ENCODE data around the gene LIMK2.

The LIMK2 gene

GRCh38 chr22:31210556-31211421, 1.3 kb upstream of the LIMK2 start:
- in situ Hi-C loops (cut with MboI; ENCODE audit: low sequenced_read_pairs): no loop called here

GRCh38 chr22:31211482-31211861, 626 bp upstream of the LIMK2 start:
- in situ Hi-C loops (cut with MboI; ENCODE audit: low sequenced_read_pairs): no loop called here

GRCh38 chr22:31212783-31213629, 908 bp downstream of the LIMK2 start:
- in situ Hi-C loops (cut with MboI; ENCODE audit: low sequenced_read_pairs): no loop called here

GRCh38 chr22:31215018-31215535, 3.0 kb downstream of the LIMK2 start:
- in situ Hi-C loops (cut with MboI; ENCODE audit: low sequenced_read_pairs): no loop called here

- in situ Hi-C loops (cut with MboI; ENCODE audit: low sequenced_read_pairs): no loop called here
These were observed 6.6 kb downstream of the LIMK2 start for GRCh38 chr22:31218565-31219262.

- in situ Hi-C loops (cut with MboI; ENCODE audit: low sequenced_read_pairs): no loop called here
These were observed 9.0 kb downstream of the LIMK2 start for GRCh38 chr22:31221084-31221483.

GRCh38 chr22:31222736-31223135, 10.6 kb downstream of the LIMK2 start:
- in situ Hi-C loops (cut with MboI; ENCODE audit: low sequenced_read_pairs): no loop called here

- in situ Hi-C loops (cut with MboI; ENCODE audit: low sequenced_read_pairs): no loop called here
These were observed 11.7 kb downstream of the LIMK2 start for GRCh38 chr22:31223786-31224191.

- in situ Hi-C loops (cut with MboI; ENCODE audit: low sequenced_read_pairs): loop anchor here (25.0 kb wide), 1 partner anchor 462 kb away; no protein-coding TSS in a partner anchor
These were observed 12.6 kb downstream of the LIMK2 start for GRCh38 chr22:31224691-31225090.

- in situ Hi-C loops (cut with MboI; ENCODE audit: low sequenced_read_pairs): loop anchor here (25.0 kb wide), 1 partner anchor 465 kb away; no protein-coding TSS in a partner anchor
These were observed 15.1 kb downstream of the LIMK2 start for GRCh38 chr22:31227186-31227585.

GRCh38 chr22:31229402-31230079, 17.4 kb downstream of the LIMK2 start:
- in situ Hi-C loops (cut with MboI; ENCODE audit: low sequenced_read_pairs): loop anchor here (25.0 kb wide), 1 partner anchor 467 kb away; no protein-coding TSS in a partner anchor

GRCh38 chr22:31230155-31230870, 18.2 kb downstream of the LIMK2 start:
- in situ Hi-C loops (cut with MboI; ENCODE audit: low sequenced_read_pairs): loop anchor here (25.0 kb wide), 1 partner anchor 468 kb away; no protein-coding TSS in a partner anchor

- in situ Hi-C loops (cut with MboI; ENCODE audit: low sequenced_read_pairs): loop anchor here (25.0 kb wide), 1 partner anchor 469 kb away; no protein-coding TSS in a partner anchor
These were observed 18.9 kb downstream of the LIMK2 start for GRCh38 chr22:31230871-31231621.

- in situ Hi-C loops (cut with MboI; ENCODE audit: low sequenced_read_pairs): loop anchor here (25.0 kb wide), 1 partner anchor 471 kb away; no protein-coding TSS in a partner anchor
These were observed 20.9 kb downstream of the LIMK2 start for GRCh38 chr22:31233001-31233400.

GRCh38 chr22:31235081-31235480, 23.0 kb downstream of the LIMK2 start:
- in situ Hi-C loops (cut with MboI; ENCODE audit: low sequenced_read_pairs): loop anchor here (25.0 kb wide), 1 partner anchor 473 kb away; no protein-coding TSS in a partner anchor

GRCh38 chr22:31236044-31236443, 23.9 kb downstream of the LIMK2 start:
- in situ Hi-C loops (cut with MboI; ENCODE audit: low sequenced_read_pairs): loop anchor here (25.0 kb wide), 1 partner anchor 474 kb away; no protein-coding TSS in a partner anchor

GRCh38 chr22:31238057-31238456, 26.0 kb downstream of the LIMK2 start:
- in situ Hi-C loops (cut with MboI; ENCODE audit: low sequenced_read_pairs): loop anchor here (25.0 kb wide), 1 partner anchor 476 kb away; no protein-coding TSS in a partner anchor

GRCh38 chr22:31239771-31240370, 27.8 kb downstream of the LIMK2 start:
- in situ Hi-C loops (cut with MboI; ENCODE audit: low sequenced_read_pairs): loop anchor here (25.0 kb wide), 1 partner anchor 478 kb away; no protein-coding TSS in a partner anchor
